ENCODE results near the gene TMEM9.

DNA sequence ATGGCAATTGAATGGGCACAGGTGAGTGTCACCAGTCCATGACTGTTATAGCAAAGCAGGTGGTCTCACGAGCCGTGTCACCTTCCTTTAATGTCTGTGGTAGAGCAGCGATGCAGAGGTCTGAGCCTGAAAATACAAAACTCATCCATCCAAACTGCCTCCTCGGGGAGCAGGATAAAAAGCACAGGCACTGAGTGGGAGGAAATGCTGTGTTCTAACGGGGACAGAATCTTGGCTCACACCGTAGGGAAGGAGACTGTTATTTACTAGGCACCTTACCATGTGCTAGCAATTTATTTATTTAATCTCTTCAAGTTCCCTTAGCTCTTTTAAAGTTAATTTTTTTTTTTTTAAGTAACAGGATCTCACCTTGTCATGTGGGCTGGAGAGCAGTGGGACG is 28.5 kb downstream of the TMEM9 start:
- TF ChIP-seq, protein P1, sequence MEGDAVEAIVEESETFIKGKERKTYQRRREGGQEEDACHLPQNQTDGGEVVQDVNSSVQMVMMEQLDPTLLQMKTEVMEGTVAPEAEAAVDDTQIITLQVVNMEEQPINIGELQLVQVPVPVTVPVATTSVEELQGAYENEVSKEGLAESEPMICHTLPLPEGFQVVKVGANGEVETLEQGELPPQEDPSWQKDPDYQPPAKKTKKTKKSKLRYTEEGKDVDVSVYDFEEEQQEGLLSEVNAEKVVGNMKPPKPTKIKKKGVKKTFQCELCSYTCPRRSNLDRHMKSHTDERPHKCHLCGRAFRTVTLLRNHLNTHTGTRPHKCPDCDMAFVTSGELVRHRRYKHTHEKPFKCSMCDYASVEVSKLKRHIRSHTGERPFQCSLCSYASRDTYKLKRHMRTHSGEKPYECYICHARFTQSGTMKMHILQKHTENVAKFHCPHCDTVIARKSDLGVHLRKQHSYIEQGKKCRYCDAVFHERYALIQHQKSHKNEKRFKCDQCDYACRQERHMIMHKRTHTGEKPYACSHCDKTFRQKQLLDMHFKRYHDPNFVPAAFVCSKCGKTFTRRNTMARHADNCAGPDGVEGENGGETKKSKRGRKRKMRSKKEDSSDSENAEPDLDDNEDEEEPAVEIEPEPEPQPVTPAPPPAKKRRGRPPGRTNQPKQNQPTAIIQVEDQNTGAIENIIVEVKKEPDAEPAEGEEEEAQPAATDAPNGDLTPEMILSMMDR (IDR thresholded peaks at IDR 0.05; ENCODE audit: poor library complexity), result no peak
- no peak for TF ChIP-seq EZH2 (IDR thresholded peaks at IDR 0.05; ENCODE audit: borderline replicate concordance)
